Fibroblast of upper back skin (primary cell): Measurements from ENCODE around the gene FRMD5.

Source experiments
- DNase-seq: peaks from one replicate; pipeline ENCODE4 v3.0.0-alpha.2; 2013

Gene FRMD5

GRCh38 chr15:44159492-44159891 is 35.6 kb downstream of the FRMD5 start:
- no peak for DNase-seq

- no peak for DNase-seq
These were observed 37.0 kb downstream of the FRMD5 start for GRCh38 chr15:44158111-44158510.

DNA sequence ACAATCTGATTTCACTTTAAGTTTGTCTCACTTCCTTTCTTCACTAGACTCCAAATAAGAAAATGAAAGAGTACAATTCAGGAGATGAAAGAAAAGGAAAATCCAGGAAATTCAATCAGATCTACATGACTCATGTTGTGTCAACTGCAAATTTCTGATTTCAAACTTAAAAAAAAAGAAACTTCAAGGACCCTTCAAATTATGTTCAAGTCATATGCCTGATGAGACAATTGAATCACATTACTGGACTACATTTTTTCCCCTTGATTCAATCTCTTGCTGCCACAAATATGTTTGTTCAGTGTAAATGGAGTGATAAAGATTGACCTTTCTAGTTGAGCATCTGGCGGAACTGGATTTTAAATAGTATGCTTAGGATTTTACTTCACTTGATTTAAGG is 37.4 kb downstream of the FRMD5 start:
- DNase-seq: peak; percentile 95

DNA sequence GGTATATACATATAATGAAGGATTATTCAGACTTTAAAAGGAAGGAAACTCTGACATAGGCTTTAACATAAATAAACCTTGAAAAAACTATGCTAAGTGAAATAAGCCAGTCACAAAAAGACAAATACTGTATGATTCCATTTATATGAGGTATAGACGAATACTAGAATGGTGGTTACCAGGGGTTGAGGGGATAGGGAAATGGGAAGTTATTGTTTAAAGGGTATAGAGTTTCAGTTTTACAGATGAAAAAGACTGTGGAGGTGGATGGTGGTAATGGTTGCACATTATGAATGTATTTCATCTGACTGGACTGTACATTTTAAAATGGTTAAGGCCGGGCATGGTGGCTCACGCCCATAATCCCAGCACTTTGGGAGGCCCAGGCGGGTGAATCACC is 41.7 kb downstream of the FRMD5 start:
- no peak for DNase-seq

- no peak for DNase-seq
These were observed 45.8 kb downstream of the FRMD5 start for GRCh38 chr15:44149224-44149623.

GRCh38 chr15:44148580-44148979 is 46.5 kb downstream of the FRMD5 start:
- DNase-seq: no peak

DNA sequence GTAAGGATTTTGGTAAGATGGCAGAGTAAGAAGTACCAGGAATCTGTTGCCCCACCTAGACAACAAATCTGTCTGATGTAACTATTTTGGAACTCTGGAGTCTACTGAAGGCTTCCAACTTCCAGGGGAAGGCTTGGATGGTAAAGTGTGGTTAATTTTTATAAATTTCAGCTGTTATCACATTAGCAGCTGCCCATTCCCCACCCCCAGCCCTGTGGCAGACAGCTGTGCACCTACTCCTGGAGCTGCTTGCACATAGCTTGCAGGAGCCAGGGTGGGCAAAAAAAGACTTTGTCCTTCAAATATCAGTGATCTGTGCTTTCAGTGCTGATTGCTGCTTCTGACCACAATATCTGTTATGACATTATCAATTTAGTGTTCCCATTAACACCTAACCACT is 47.4 kb downstream of the FRMD5 start:
- DNase-seq: no peak

GRCh38 chr15:44145495-44145894 is 49.6 kb downstream of the FRMD5 start:
- DNase-seq: no peak

DNA sequence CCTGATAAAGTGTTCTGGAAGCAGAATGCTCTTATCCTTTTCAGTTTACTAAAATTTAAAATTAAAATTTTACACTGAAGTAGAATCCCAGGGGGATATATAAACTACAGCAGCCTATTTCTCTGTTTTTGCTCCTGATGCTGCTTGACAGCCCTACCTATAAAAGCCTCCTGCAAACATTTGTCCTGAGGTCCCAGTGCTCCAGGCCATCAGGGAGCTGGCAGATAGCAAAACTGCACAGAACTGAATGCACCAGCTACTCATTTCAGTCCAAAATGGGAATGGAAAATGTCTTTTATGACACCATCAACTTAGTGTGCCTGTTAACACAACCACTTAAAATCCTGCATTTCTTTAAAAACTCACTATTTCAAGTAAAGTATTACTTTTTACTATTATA is 50.1 kb downstream of the FRMD5 start:
- no peak for DNase-seq

- DNase-seq: no peak
These were observed 50.9 kb downstream of the FRMD5 start for GRCh38 chr15:44144184-44144583.

- DNase-seq: peak; percentile 19
These were observed 57.3 kb downstream of the FRMD5 start for GRCh38 chr15:44137750-44138149.

DNA sequence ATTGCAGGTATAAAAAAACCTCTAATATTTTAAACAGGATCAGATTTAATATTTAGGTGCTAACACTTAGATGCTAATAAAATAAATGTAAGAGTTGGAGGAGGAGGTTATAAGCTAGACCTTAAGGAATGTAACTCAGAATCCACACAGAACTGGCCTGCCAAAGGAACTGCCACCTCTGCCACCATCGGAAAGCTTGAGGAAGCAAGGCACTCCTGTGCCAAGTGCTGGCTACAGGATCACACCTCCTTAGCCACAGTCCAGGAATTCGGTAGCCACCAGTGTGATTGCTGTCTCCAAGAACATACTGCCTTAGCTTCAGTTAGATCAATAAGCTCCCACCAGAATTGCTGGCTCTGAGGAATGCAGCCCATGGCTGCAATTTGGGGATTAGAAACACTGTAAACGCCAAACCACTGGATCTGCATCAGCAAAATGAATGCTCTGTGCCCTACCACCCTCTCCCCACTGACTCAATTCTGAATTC is 58.0 kb downstream of the FRMD5 start:
- peak; percentile 11 for DNase-seq

DNA sequence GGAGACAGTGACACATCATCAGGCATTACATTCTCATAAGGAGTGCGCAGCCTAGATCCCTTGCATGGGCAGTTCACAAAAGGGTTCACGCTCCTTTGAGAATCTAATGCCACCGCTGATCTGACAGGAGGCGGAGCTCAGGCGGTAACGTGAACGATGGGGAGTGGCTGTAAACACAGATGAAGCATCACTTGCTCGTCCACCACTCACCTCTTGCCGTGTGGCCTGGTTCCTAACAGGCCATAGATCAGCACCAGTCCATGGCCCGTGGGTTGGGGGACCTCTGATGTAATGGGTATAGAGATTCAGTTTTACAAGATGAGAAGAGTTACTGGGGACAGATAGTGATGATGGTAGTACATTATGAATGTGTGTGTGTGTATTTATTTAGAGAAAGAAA is 63.0 kb downstream of the FRMD5 start:
- no peak for DNase-seq

GRCh38 chr15:44130778-44131177 is 64.3 kb downstream of the FRMD5 start:
- DNase-seq: no peak

GRCh38 chr15:44129911-44130310 is 65.2 kb downstream of the FRMD5 start:
- no peak for DNase-seq

DNA sequence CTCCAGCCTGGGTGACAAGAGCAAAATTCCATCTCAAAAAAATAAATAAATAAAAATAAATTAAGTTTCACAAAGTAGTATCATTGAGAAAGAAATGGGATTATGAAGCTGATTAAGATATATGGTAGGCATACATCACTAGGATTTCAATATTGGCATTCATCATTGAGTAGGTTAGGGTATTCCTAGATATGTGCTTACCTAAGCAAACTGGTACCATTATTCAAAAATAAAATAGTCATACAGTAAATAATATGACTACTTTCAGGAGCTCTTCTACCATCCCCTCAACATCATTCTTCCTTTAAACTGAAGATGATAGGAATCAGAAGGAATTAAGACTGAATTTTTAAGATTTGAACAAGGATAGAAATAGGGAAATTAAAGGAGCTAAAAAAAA is 66.6 kb downstream of the FRMD5 start:
- no peak for DNase-seq

GRCh38 chr15:44125879-44126278 is 69.2 kb downstream of the FRMD5 start:
- no peak for DNase-seq

- DNase-seq: peak; percentile 97
These were observed 92.3 kb downstream of the FRMD5 start for GRCh38 chr15:44102675-44103254.

GRCh38 chr15:44101944-44102343 is 93.1 kb downstream of the FRMD5 start:
- DNase-seq: peak; percentile 96

GRCh38 chr15:44101286-44101685 is 93.8 kb downstream of the FRMD5 start:
- DNase-seq: peak; percentile 66

DNA sequence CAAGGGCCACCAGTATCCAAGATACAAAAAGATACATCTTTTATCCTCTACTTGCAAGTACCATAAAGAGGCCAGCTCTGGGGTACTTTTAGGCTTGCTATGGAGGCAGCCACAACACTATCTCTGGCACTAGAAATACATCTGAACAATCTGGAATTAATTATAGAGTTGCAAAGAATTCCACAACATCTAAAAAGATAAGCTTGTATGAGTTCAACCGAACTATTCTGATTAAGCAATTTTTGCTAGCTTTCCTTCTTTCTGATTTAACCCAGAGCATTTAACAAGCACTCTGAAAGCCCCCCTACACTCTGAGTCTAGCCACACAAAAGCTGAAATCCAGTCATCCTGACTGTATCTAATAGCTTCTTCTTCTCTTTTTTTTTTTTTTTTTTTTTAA is 95.4 kb downstream of the FRMD5 start:
- DNase-seq: peak; percentile 87

DNA sequence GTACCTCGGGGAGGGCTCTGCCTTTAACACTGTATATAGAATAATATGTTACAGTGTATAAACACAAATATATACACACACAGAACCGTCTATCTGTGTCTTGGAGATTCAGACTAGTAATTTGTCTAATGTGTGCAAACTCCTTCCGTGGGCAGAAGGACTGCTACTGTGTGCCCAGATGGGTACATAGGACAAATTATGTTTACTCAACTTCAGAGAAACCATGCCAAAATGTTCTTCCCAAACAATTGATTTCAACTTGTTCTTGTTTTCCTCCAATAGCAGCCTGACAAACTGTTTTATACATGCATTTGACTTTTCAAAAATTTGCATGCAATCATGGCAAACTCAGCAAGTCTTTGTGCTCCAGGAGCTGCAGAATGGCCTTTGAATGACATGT is 97.5 kb downstream of the FRMD5 start:
- DNase-seq: no peak

- no peak for DNase-seq
These were observed 98.5 kb downstream of the FRMD5 start for GRCh38 chr15:44096596-44096995.

DNA sequence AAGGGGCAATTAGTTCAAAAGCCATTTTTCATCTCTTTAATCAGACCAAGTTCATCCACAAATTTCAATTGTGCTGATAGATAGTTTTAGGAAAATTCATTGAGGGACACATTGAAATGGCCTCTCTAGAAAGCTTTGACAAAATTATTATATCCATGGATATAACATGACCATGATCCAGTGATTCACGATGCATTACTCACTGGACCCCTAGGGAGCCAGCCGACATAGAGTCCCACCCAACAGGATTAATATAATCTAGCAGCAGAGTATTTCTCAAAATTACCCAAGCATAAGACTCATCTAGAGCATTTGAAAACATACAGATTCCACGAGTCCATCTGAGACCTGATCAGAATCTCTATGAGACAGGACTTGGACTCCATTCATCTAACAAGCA is 100.3 kb downstream of the FRMD5 start:
- DNase-seq: peak; percentile 67

GRCh38 chr15:44093836-44094235 is 101.2 kb downstream of the FRMD5 start:
- DNase-seq: peak; percentile 68

GRCh38 chr15:44092221-44092620 is 102.8 kb downstream of the FRMD5 start:
- peak; percentile 52 for DNase-seq
